NCI-H69 (cell line): Measurements from ENCODE around the gene PLEKHA3.

Experiments used
- DNase-seq: peaks from one replicate; lab custom pipeline; 2025; lab: John Stamatoyannopoulos, UW

PLEKHA3 gene

DNA sequence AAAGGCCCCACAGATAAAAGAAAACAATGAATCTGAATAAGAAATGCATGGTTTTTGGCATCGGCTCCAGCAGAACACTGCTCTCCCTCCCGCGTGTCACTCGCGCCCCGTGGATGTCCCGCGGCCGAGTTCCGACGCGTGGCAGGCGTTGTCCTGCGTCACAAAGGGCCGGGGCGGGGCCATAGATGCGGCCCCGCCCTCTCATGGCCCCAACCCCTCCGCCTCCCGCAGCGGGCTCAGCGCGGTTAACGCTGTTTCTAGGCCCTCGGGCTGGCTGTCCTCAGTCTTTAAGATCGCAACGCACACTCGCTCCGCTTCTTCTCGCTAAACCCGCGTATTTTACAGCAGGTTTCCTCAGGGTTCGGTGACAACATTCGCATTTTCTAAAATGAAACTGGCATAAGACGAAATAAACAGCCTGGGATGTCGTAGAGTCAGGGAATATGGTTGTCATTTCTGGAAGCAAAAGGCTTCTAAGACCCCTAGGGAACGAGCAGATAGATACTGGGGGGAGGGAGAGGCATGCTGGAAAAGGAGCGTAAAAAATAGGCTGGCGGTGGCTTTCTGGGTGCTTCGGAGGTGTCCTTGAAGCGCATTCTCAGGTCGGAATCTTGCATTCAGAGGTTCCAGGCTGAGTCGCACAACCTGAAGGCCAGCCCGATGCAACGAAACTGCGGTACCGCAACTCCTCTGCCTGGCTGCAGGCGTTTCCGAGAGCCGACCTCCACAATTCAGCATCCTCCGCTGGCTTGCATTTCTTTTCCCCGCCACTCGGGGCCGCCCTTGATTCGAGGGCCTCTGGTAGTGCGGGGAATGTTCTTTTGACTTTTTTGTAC lies 1.6 kb upstream of the PLEKHA3 start, which contains the start of gene FKBP7:
Gene FKBP7, minus strand, starts transcription at position 162 of the 836 bp plus-strand sequence. Its CDS starts 101 bp downstream, at position 61.
- DNase-seq, result peak; percentile 89

DNA sequence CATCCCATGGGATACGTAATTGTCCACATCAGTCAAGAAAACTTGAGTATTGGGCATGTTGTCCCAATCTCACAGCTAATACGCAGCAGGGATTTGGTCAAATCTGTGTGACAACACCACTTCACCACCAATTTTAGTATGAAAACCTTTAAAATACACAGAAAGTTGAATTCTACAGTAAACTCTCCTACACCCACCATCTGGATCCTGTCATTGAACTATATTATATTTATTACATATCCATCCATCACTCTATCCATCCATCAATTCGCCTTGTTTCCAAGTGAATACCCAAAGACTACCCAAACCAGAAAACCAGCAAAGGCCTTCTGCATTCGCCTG lies 1.0 kb upstream of the PLEKHA3 start:
- no peak for DNase-seq

- DNase-seq, result no peak
These were observed 465 bp upstream of the PLEKHA3 start for GRCh38 chr2:178479758-178480226.

- DNase-seq, result peak; percentile 8
These were observed 2.2 kb downstream of the PLEKHA3 start for GRCh38 chr2:178482437-178482836.

DNA sequence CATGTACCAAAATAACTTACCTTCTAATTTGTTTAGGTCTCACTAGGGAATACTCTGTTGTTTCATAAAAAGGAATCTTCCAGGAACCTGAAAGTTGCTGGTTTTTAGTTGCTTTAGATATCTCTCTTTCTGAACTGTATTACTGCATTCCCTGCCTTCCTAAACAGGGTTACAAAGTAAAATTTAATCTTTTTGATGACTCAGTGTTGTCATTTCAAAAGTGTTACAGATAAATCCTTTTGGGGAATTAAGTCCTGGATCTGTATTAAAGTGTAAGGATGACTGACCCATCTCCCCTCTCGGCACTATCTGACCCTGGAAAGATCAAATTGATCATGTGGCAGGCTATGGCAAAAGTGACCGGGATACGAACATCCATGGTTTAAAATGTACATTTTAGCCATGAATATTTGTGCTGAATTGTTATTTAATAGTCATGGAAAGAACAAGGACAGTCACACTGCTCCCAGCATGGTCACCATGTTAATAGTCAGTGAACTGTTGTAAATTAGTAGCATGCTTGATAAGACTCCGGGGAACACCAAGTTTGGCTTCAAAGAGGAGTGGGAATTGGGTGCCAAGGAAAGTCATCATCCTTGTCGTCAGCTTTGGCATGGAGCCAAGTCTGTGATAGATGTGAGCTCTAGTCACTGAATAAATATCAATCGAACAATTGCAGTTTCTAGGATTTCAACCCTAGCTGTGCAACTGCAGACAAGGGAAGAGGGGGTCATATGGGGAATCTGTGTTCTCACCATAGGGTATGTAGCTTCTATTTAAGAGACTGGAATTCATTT lies 4.2 kb downstream of the PLEKHA3 start:
- peak; percentile 84 for DNase-seq

DNA sequence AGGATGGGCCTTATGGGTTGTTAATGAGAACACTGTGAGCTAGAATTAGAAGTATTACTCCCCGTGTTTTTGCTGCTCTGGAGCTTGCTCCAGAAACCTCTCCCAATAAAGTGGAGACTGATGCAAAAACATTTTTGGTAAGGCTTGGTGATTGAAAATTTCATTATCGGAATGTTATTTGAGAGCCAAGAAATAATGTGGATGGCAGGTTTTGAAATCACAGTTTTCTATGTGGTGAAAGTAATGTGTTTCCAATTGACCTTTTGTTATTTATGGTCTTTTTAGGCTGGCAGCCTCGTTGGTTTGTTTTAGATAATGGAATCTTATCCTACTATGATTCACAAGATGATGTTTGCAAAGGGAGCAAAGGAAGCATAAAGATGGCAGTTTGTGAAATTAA lies 5.1 kb downstream of the PLEKHA3 start:
- no peak for DNase-seq

- no peak for DNase-seq
These were observed 11.4 kb downstream of the PLEKHA3 start for GRCh38 chr2:178491612-178492011.

- no peak for DNase-seq
These were observed 15.8 kb downstream of the PLEKHA3 start for GRCh38 chr2:178496049-178496448.

DNA sequence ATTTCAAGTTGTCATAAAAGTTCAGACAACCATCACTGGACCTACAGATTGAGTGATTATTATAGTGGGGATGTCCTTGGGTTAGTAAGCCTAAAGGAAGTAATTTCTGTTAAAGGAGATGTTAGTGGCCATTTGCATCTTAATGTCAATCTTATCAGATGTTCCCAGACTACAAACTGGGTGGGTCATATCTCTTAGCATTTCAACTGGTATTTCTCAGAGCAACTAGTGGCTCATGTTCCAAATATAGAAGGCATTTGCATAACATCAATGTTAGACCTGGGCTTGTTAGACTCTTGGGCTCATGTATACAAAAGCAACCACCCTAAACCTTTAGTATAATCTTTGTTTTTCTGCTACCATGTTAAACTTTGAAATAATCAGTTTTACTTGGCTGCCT lies 17.9 kb downstream of the PLEKHA3 start:
- DNase-seq, result no peak

DNA sequence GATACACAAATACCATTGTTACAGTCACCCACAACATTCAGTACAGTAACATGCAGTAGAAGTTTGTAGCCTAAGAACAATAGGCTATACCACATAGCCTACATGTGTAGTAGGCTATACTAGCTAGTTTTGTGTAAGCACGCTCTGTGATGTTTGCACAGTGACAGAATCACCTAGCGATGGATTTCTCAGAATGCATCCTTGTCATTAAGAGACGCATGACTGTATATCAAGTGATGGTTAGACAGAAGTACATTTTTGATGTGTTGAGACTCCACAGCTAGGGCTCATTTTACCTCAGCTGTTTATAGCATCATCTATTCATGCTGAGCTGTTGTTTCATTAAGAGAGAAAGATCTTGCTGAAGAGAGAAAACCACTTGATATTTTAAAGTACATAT lies 19.4 kb downstream of the PLEKHA3 start:
- no peak for DNase-seq

DNA sequence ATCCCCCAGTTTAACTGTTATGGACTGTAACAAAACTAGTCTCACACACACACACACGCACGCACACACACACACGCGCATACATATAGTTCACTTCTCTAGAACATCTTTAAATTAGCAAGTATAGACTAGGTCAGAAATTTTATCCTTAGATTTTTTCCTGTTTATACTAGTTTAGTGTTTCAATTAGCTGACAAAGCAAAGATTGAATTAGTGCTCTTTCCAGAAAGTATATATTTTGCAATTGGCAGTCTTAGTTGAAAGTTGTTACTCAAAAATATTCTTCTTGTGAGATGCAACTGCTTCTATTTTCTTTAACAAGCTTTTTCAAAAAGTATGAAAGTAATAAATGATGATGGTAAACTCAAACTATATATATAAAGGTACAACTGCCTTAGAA lies 22.5 kb downstream of the PLEKHA3 start:
- DNase-seq, result no peak

GRCh38 chr2:178506101-178506500 lies 25.8 kb downstream of the PLEKHA3 start:
- no peak for DNase-seq

DNA sequence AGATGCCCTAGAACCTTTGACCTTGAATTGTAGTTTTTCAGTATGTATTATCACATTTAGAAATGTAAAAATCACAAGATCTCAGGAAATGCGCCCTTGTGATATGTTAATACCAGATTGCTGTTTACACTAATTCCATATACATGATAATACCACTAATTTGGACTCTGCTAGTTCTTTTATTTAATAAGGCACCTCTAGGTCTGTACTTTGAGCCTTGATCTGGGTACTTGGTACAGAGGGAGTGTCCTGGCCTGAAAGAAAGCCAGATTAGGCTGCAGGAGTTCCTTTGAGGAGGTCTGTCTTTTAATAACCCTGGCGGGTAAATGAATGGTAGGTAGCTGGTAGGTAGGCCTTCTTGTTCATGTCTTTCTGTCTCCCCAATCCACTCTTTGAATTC lies 26.3 kb downstream of the PLEKHA3 start:
- no peak for DNase-seq

DNA sequence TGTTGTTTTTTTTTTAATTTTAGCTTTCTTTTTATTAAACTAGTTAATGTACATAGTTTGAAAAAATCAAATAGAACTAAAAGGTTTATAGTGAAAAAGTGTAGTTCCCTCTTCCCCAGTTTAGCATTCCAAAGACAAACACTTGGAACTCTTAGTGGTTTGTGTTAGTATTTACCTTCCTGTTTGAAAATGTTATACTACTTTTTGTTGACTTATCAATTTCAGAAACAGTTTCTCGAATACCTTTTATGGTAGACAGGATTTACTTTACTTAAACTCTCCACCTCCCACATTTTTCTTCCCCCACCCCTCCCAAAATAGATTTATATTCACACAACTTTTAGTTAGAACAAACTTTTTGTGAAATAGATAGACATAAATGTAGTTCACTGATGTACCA lies 26.7 kb downstream of the PLEKHA3 start:
- DNase-seq, result no peak

DNA sequence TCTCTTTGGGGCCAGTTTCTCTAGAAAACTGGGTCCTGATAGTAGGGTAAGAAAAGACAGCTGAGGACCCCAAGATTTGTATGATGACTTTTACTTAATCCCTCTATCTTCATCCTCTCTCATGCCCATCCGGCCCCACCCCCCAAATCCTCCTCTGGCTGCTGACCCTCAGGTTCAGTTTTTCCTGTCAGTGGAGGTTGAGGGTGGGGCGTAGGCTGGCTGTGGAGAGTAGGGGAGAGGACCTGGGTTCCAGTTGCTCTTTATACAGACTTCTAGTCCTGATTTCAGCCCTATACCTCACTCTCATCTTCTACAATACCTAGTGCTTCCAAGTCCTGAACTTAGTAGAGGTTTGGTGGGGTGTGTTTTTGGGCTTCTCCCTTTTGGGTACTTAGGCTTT lies 28.4 kb downstream of the PLEKHA3 start:
- DNase-seq, result no peak

DNA sequence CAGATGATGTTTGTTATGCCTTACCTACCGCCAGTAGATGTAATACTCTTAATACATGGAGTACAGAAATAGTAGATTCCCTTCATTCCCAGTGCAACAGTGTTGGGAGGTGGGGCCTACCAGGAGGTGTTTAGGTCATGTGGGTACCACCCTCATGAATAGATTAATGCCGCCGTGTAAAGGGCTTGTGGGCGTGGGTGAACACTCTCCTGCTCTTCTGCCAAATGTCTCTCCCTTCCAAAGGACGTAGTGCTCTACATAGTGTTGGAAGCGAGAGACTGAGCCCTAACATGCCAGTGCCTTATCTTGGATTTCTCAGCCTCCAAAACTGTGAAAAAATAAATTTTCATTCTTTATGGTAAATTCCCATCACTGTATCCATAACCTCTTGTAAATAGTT lies 30.1 kb downstream of the PLEKHA3 start:
- no peak for DNase-seq

DNA sequence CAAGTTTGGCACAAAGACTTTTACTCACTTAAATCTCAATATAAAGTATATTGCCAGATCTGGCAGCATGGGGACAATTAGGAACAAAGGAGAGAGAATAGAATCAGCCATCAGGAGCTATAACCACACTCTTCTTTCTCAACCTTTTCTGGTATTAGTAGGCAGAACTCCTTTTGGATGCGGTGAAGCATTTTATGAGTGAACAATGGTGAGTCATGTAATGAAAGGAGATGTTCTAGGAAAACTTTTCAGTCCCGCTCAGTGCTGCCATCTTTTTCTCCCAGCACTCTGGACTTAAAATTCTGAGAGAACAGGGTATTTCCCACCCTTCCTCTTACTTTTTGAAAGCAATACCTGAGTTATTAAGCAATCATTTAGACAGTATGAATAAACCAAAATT lies 32.2 kb downstream of the PLEKHA3 start:
- no peak for DNase-seq

DNA sequence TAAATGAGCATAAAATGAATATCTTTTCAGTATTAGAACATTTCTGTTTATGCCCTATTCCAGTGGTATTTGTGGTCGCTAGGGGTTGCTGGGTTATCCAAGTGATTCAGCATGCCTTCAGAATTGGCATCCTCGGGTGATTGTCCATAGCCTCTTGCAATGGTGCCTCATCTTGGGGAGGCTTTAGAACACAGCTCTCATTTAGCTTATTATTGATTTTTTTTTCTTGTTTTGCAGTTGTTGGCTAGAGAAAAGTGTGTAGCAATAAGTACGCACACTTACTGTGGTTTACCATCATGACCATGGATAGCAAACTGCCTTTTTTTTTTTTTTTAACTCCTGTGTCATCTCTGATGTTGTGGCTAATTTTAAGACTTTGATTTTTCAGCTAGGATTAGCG lies 33.6 kb downstream of the PLEKHA3 start:
- no peak for DNase-seq

- no peak for DNase-seq
These were observed 34.4 kb downstream of the PLEKHA3 start for GRCh38 chr2:178514664-178515063.

DNA sequence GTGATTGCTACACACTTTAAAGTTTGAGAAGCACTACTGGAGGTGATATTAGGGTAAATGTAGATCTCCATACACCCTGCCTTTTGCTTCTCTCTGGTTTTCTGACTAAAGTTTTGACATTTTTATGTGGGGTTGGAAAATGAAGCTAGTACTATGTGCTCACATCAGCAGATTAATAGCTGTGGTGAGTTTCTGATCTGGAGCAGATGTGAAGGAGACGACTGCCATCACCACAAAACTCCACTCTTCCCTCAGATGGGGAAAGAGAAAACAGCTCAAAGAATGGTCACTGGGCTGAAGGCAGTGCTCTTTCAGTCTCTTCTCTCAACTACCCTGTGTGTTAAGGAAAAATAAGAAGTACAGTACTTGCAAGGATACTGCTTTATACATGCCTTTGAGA lies 37.2 kb downstream of the PLEKHA3 start:
- no peak for DNase-seq

DNA sequence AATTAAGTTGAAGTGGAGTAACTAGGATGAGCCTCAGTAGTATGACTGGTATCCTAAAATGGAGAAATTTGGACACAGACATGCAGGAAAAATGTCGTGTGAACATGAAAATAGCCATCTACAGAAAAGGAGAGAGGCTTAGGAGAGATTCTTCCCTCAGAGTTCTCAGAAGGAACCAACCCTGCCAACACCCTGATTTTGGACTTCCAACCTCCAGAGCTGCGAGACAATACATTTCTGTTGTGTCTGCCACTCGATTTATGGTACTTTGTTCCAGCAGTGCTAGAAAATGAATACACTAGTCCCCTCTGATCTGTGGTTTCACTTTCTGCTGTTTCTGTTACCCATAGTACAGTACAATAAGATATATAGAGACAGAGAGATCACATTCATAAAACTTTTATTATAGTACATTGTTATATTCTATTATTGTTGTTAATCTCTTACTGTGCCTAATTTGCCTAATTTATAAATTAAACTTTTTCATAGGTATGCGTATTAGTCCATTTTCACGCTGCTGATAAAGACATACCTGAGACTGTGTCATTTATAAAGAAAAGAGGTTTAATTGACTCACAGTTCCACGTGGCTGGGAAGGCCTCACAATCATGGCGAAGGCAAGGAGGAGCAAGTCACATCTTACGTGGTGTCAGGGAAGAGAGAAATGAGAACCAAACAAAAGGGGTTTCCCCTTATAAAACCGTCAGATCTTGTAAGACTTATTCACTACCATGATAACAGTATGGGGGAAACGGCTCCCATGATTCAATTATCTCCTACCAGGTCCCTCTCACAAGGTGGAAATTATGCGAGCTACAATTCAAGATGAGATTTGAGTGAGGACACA lies 41.3 kb downstream of the PLEKHA3 start:
- no peak for DNase-seq

DNA sequence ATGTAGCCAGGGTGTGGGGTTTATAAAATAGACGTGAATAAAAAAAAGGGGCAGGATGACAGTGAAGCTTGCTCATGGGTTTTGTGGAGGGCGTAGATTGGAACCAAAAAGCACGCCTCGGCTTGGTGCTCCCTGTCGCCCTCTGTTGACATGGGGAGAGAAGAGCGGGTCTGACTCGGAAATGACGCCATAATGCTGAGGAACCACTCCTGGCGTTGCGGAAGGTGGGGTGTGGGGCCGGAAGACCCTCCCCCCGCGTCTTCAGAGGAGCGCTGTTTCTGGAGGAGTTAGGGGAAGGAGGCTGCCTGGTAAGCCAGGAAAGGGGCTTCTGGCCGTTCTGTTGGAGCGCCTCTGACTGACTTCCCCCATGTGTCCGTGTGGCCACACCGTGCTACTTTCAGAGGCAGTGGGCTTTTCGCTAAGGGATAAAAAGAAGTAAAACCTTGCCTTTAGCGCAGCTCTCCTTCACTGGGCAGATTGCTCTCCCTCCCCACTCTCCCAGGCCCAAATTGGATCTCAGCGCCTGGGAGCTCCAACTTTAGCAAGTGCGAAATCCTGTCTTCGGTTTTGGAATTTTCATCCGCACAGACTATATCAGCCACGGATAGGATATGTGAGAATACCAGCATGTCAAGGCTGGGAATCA lies 42.8 kb downstream of the PLEKHA3 start:
- DNase-seq, result peak; percentile 88
